ENCODE measurements around the gene MXD4.
A peak's percentile ranks its signal among the peaks of the same experiment; 100 is the strongest.

Gene MXD4

GRCh38 chr4:2261110-2261852 is 628 bp downstream of the MXD4 start:
- DNase-seq, result peak; percentile 17 to 20

- no peak for DNase-seq
Observed at GRCh38 chr4:2260344-2261109, 1.4 kb downstream of the MXD4 start.

- no peak for DNase-seq
Observed at GRCh38 chr4:2259541-2260343, 2.2 kb downstream of the MXD4 start.

- no peak for DNase-seq
Observed at GRCh38 chr4:2259036-2259540, 2.8 kb downstream of the MXD4 start.

- no peak for DNase-seq
Observed at GRCh38 chr4:2258091-2259035, 3.5 kb downstream of the MXD4 start.

GRCh38 chr4:2257361-2258081 is 4.4 kb downstream of the MXD4 start:
- DNase-seq, result no peak

- no peak for DNase-seq
Observed at GRCh38 chr4:2256781-2257191, 5.1 kb downstream of the MXD4 start.

GRCh38 chr4:2256156-2256731 is 5.7 kb downstream of the MXD4 start:
- no peak for DNase-seq

- DNase-seq, result no peak
Observed at GRCh38 chr4:2255501-2256155, 6.3 kb downstream of the MXD4 start.

- no peak for DNase-seq
Observed at GRCh38 chr4:2254665-2255500, 7.0 kb downstream of the MXD4 start.

- DNase-seq, result no peak
Observed at GRCh38 chr4:2253160-2254084, 8.5 kb downstream of the MXD4 start.

- no peak for DNase-seq
Observed at GRCh38 chr4:2252530-2253091, 9.3 kb downstream of the MXD4 start.

- DNase-seq, result no peak
Observed at GRCh38 chr4:2251795-2252529, 9.9 kb downstream of the MXD4 start.

- no peak for DNase-seq
Observed at GRCh38 chr4:2251073-2251794, 10.7 kb downstream of the MXD4 start.

GRCh38 chr4:2250357-2251072 is 11.4 kb downstream of the MXD4 start:
- no peak for DNase-seq
